H9 (cell line): ENCODE data around the gene DNAJC8. TPM values are rescaled to one million over a fixed set of nuclear protein-coding genes. Genes with fewer than 3 reads are reported as not detected.

Experiments
- DNase-seq: peaks from one replicate; pipeline ENCODE4 v3.0.0-alpha.2; 2017
- H2AFZ ChIP-seq: one replicate; pipeline ENCODE4 v1.6.1; 2013; ENCODE audit warnings: mild to moderate bottlenecking, low read length, control low read depth, moderate library complexity
- H2AK5ac ChIP-seq: 2 replicates; pipeline ENCODE4 v1.6.1; 2013; ENCODE audit warnings: low read length, control low read depth, mixed read lengths; ENCODE audit not compliant: insufficient read length
- H2BK120ac ChIP-seq: one replicate; pipeline ENCODE4 v1.6.1; 2013; ENCODE audit warnings: low read depth, mild to moderate bottlenecking, low read length, control low read depth, inconsistent platforms; ENCODE audit not compliant: poor library complexity, severe bottlenecking
- H2BK12ac ChIP-seq: 2 replicates; pipeline ENCODE4 v1.6.1; 2013; ENCODE audit warnings: low read length, control low read depth, mixed read lengths, low read depth; ENCODE audit not compliant: insufficient read length
- H2BK15ac ChIP-seq: 2 replicates; pipeline ENCODE4 v1.6.1; 2013; ENCODE audit warnings: low read depth, low read length, control low read depth
- H2BK20ac ChIP-seq: one replicate; pipeline ENCODE4 v1.6.1; 2013; ENCODE audit warnings: low read depth, mild to moderate bottlenecking, low read length, control low read depth, inconsistent platforms; ENCODE audit not compliant: poor library complexity, severe bottlenecking
- H2BK5ac ChIP-seq: 2 replicates; pipeline ENCODE4 v1.6.1; 2013; ENCODE audit warnings: low read length, control low read depth, mixed read lengths; ENCODE audit not compliant: insufficient read length
- H3K14ac ChIP-seq: 2 replicates; pipeline ENCODE4 v1.6.1; 2013; ENCODE audit warnings: low read length, control low read depth; ENCODE audit not compliant: insufficient read depth
- H3K18ac ChIP-seq: 2 replicates; pipeline ENCODE4 v1.6.1; 2013; ENCODE audit warnings: low read depth, mild to moderate bottlenecking, mixed read lengths, low read length, control low read depth; ENCODE audit not compliant: insufficient read length
- H3K23ac ChIP-seq: 2 replicates; pipeline ENCODE4 v1.6.1; 2013; ENCODE audit warnings: low read length, control low read depth, mixed read lengths, low read depth; ENCODE audit not compliant: insufficient read length
- H3K23me2 ChIP-seq: 2 replicates; pipeline ENCODE4 v1.6.1; 2013; ENCODE audit warnings: low read depth, mild to moderate bottlenecking, mixed read lengths, low read length, control low read depth; ENCODE audit not compliant: insufficient read length, poor library complexity, severe bottlenecking
- H3K27ac ChIP-seq: 2 replicates; pipeline ENCODE4 v1.5.1; 2013; ENCODE audit warnings: low read length, control low read depth, mixed read lengths, low read depth; ENCODE audit not compliant: insufficient read length
- H3K27me3 ChIP-seq: 2 replicates; pipeline ENCODE4 v1.6.1; 2013; ENCODE audit warnings: low read length, control low read depth, inconsistent platforms; ENCODE audit not compliant: insufficient read depth
- H3K4ac ChIP-seq: 2 replicates; pipeline ENCODE4 v1.6.1; 2013; ENCODE audit warnings: low read depth, mild to moderate bottlenecking, control low read depth, inconsistent platforms, low read length, moderate library complexity
- H3K4me1 ChIP-seq: 2 replicates; pipeline ENCODE4 v1.6.1; 2013; ENCODE audit warnings: low read length, control low read depth, inconsistent platforms; ENCODE audit not compliant: insufficient read depth
- H3K4me2 ChIP-seq: 2 replicates; pipeline ENCODE4 v1.6.1; 2013; ENCODE audit warnings: low read length, control low read depth, mixed read lengths; ENCODE audit not compliant: insufficient read length, insufficient read depth
- H3K56ac ChIP-seq: 2 replicates; pipeline ENCODE4 v1.6.1; 2013; ENCODE audit warnings: low read depth, mild to moderate bottlenecking, mixed read lengths, low read length, control low read depth; ENCODE audit not compliant: insufficient read length
- H3K79me1 ChIP-seq: 2 replicates; pipeline ENCODE4 v1.6.1; 2013; ENCODE audit warnings: low read depth, mild to moderate bottlenecking, moderate library complexity, low read length, control low read depth, inconsistent platforms; ENCODE audit not compliant: insufficient read depth, poor library complexity, severe bottlenecking
- H3K79me2 ChIP-seq: 2 replicates; pipeline ENCODE4 v1.6.1; 2013; ENCODE audit warnings: low read length, control low read depth, inconsistent platforms; ENCODE audit not compliant: insufficient read depth
- H3K9ac ChIP-seq: 2 replicates; pipeline ENCODE4 v1.6.1; 2013; ENCODE audit warnings: low read length, control low read depth, mixed read lengths; ENCODE audit not compliant: insufficient read length; ENCODE audit errors: extremely low read depth
- H3K9me3 ChIP-seq: one replicate; pipeline ENCODE4 v1.6.1; 2013; ENCODE audit warnings: low read depth, low read length, inconsistent platforms; ENCODE audit not compliant: control insufficient read depth
- H3T11ph ChIP-seq: one replicate; pipeline ENCODE4 v1.6.1; 2013; ENCODE audit warnings: mild to moderate bottlenecking, low read length, control low read depth, inconsistent platforms
- H4K20me1 ChIP-seq: one replicate; pipeline ENCODE4 v1.6.1; 2013; ENCODE audit not compliant: control insufficient read depth, insufficient read length, insufficient read depth
- H4K5ac ChIP-seq: 2 replicates; pipeline ENCODE4 v1.6.1; 2013; ENCODE audit warnings: low read depth, mild to moderate bottlenecking, mixed read lengths, low read length, control low read depth; ENCODE audit not compliant: insufficient read length
- H4K8ac ChIP-seq: replicated peaks from 2 replicates; pipeline ENCODE4 v1.6.1; 2013; ENCODE audit warnings: low read length, control low read depth, mixed read lengths, low read depth; ENCODE audit not compliant: insufficient read length
- H4K91ac ChIP-seq: 2 replicates; pipeline ENCODE4 v1.6.1; 2013; ENCODE audit warnings: low read depth, mild to moderate bottlenecking, moderate library complexity, mixed read lengths, low read length, control low read depth; ENCODE audit not compliant: insufficient read length
- H3K27ac Mint-ChIP-seq, 3 experiments: 2 replicates in 2 of 3; 3 replicates in 1 of 3; pipeline ENCODE4 v1.8.0; 2020 to 2021; ENCODE audit warnings: mixed read lengths in 3 of 3, mild to moderate bottlenecking in 1 of 3, moderate library complexity in 1 of 3
- H3K27me3 Mint-ChIP-seq: 2 replicates; pipeline ENCODE4 v1.8.0; 2021; ENCODE audit warnings: low read depth, mild to moderate bottlenecking, moderate library complexity, mixed read lengths
- H3K36me3 Mint-ChIP-seq, 3 experiments: 2 replicates in 2 of 3; 3 replicates in 1 of 3; pipeline ENCODE4 v1.8.0; 2020 to 2021; ENCODE audit warnings: low read depth in 3 of 3, mixed read lengths in 3 of 3; ENCODE audit not compliant: insufficient read depth in 1 of 3
- H3K4me1 Mint-ChIP-seq, 2 experiments: 2 replicates each; pipeline ENCODE4 v1.8.0; 2020; ENCODE audit warnings: mixed read lengths in 2 of 2
- H3K4me3 Mint-ChIP-seq, 2 experiments: 2 replicates in 1 of 2; 3 replicates in 1 of 2; pipeline ENCODE4 v1.8.0; 2020 to 2021; ENCODE audit warnings: mild to moderate bottlenecking in 2 of 2, mixed read lengths in 2 of 2, moderate library complexity in 1 of 2
- H3K9me3 Mint-ChIP-seq, 2 experiments: 2 replicates in 1 of 2; 3 replicates in 1 of 2; pipeline ENCODE4 v1.8.0; 2020; ENCODE audit warnings: mild to moderate bottlenecking in 2 of 2, mixed read lengths in 2 of 2, moderate library complexity in 1 of 2
- CTCF ChIP-seq: fragments of 200-600 bp; sonication (generic); conservative IDR thresholded peaks from 3 replicates; pipeline ENCODE4 v1.8.0; 2021; ENCODE audit warnings: antibody characterized with exemption, mild to moderate bottlenecking
- WGBS: extraction: QIAGEN DNeasy Blood & Tissue Kit; methylation state at CpG from one replicate; pipeline ENCODE4 v1.1.7; 2013; ENCODE audit warnings: missing lambda C conversion rate, low lambda C conversion rate, mixed read lengths; ENCODE audit not compliant: insufficient read length; ENCODE audit errors: extremely low coverage; 5-methylcytosine and 5-hydroxymethylcytosine counted together
- total RNA-seq: library from RNA; stranded (reverse); gene quantifications from 2 replicates; pipeline ENCODE4 v1.2.1, GENCODE V29; 2021

DNAJC8 gene
- total RNA-seq, 1 experiment from 2014 or later, result 132 TPM

GRCh38 chr1:28235755-28236655, 3.2 kb upstream of the DNAJC8 start, which contains the start of gene ATP5IF1:
Gene ATP5IF1, plus strand, starts transcription at chr1:28236124. Its CDS starts 60 bp downstream, at chr1:28236184.
- Histone ChIP-seq H3K23ac (no peak within 1 kb of the TSS), H3K18ac (peak within 1 kb of the TSS; percentile 67), H2BK5ac (no peak within 1 kb of the TSS), H4K5ac (no peak within 1 kb of the TSS), H3K79me1 (peaks cover 5% of the 10 kb centered on the region), H3K4me2 (peak within 1 kb of the TSS; percentile 99), H4K8ac (no peak within 1 kb of the TSS), H2BK120ac (no peak within 1 kb of the TSS), H2AFZ (no peak within 1 kb of the TSS), H3K9me3 (no peaks in the 10 kb centered on the region), H4K91ac (no peak within 1 kb of the TSS), H3K9ac (peak within 1 kb of the TSS; percentile 86), H3T11ph (peak within 1 kb of the TSS; percentile 23), H3K14ac (peak within 1 kb of the TSS; percentile 74), H2BK15ac (no peak within 1 kb of the TSS), H3K27me3 (no peaks in the 10 kb centered on the region), H4K20me1 (no peaks in the 10 kb centered on the region), H3K4ac (no peak within 1 kb of the TSS; the same call in 1 of the 2 replicates), H2BK20ac (no peak within 1 kb of the TSS), H3K79me2 (peaks cover 16% of the 10 kb centered on the region; the same call in 1 of the 2 replicates), H3K23me2 (peaks cover 14% of the 10 kb centered on the region), H3K56ac (no peak within 1 kb of the TSS), H2AK5ac (no peak within 1 kb of the TSS), H2BK12ac (no peak within 1 kb of the TSS), H3K4me1 (no peaks in the 10 kb centered on the region), H3K27ac (no peak within 1 kb of the TSS)
- H3K4me3 Mint-ChIP-seq, result no peak within 1 kb of the TSS
- H3K27ac Mint-ChIP-seq, result no peak within 1 kb of the TSS
- DNase-seq, result peak; percentile 98
- H3K27me3 Mint-ChIP-seq, result no peaks in the 10 kb centered on the region
- peaks cover 0 to 3% of the 10 kb centered on the region in 2 experiments; a peak in 1 of 5 replicates for H3K9me3 Mint-ChIP-seq
- TF ChIP-seq CTCF, result no peak
- H3K4me1 Mint-ChIP-seq, result peaks cover 6 to 9% of the 10 kb centered on the region in 2 experiments; a peak in 3 of 4 replicates
- H3K36me3 Mint-ChIP-seq, result peaks cover 0 to 7% (median 1%) of the 10 kb centered on the region in 3 experiments; a peak in 3 of 7 replicates
- no CpG with 5 or more reads among the region's 60 CpGs for WGBS
